SK-N-SH treated with all-trans-retinoic acid at 6 μM for 48 hours (cell line): ENCODE data around the gene LHB.
"Not testable (repeated sequence)": the region's sequence is repeated elsewhere in the genome, so short reads cannot be mapped to it uniquely, and the experiment has no call there.

ENCODE experiments used
- RARB ChIP-seq: fragments of 250-450 bp; sonication (Bioruptor Pico); IDR thresholded peaks from 2 replicates; pipeline ENCODE4 v1.8.0; 2021; ENCODE audit warnings: mild to moderate bottlenecking, moderate library complexity
- ZC3H10 ChIP-seq: fragments of 250-450 bp; sonication (Bioruptor Pico); IDR thresholded peaks from 2 replicates; pipeline ENCODE4 v1.5.1; 2021; ENCODE audit warnings: mild to moderate bottlenecking, moderate library complexity
- ZFP30 ChIP-seq: fragments of 450-650 bp; formaldehyde crosslinking; IDR thresholded peaks from 2 replicates; pipeline ENCODE4 v1.5.0; 2022; ENCODE audit warnings: mild to moderate bottlenecking, moderate library complexity
- TF ChIP-seq, protein P1 (sequence below): fragments of 250-450 bp; sonication (Bioruptor Pico); IDR thresholded peaks from 2 replicates; pipeline ENCODE4 v1.8.0; 2020; ENCODE audit warnings: mild to moderate bottlenecking, moderate library complexity, borderline replicate concordance
- TF ChIP-seq, protein P2 (sequence below): fragments of 250-450 bp; sonication (Bioruptor Pico); IDR thresholded peaks from 2 replicates; pipeline ENCODE4 v1.5.0; 2020; ENCODE audit warnings: mild to moderate bottlenecking, moderate library complexity
- TF ChIP-seq, protein P3 (sequence below): fragments of 250-450 bp; sonication (Bioruptor Pico); IDR thresholded peaks from 2 replicates; pipeline ENCODE4 v1.5.1; 2021; ENCODE audit warnings: mild to moderate bottlenecking, moderate library complexity

DNA sequence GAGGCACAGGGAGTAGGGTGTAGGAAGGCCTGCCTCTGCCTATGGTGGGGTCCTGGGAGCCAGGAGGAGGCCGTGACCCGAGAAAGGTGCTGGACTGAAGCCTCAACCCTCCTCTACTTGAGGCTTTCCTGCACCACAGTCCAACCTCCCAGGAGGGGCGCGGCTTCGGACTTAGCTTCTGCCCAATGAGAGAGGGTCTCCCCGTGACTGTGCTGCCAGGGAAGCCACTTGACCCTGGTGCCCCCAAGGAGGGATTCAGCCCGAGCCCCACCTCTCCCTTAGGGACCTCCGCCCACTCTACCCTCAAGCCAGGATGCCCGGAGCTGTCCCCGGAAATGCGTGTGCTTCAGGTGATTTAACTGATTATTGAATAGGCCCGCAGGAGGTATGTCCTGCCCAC, 32.1 kb upstream of the LHB start, which contains the start of gene CGB8:
- not testable (repeated sequence) for TF ChIP-seq ZC3H10, RARB, ZFP30 (CRISPR knock-in tag)
- TF ChIP-seq, protein P1, sequence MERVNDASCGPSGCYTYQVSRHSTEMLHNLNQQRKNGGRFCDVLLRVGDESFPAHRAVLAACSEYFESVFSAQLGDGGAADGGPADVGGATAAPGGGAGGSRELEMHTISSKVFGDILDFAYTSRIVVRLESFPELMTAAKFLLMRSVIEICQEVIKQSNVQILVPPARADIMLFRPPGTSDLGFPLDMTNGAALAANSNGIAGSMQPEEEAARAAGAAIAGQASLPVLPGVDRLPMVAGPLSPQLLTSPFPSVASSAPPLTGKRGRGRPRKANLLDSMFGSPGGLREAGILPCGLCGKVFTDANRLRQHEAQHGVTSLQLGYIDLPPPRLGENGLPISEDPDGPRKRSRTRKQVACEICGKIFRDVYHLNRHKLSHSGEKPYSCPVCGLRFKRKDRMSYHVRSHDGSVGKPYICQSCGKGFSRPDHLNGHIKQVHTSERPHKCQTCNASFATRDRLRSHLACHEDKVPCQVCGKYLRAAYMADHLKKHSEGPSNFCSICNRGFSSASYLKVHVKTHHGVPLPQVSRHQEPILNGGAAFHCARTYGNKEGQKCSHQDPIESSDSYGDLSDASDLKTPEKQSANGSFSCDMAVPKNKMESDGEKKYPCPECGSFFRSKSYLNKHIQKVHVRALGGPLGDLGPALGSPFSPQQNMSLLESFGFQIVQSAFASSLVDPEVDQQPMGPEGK (CRISPR knock-in tag) = not testable (repeated sequence)
- TF ChIP-seq, protein P2, sequence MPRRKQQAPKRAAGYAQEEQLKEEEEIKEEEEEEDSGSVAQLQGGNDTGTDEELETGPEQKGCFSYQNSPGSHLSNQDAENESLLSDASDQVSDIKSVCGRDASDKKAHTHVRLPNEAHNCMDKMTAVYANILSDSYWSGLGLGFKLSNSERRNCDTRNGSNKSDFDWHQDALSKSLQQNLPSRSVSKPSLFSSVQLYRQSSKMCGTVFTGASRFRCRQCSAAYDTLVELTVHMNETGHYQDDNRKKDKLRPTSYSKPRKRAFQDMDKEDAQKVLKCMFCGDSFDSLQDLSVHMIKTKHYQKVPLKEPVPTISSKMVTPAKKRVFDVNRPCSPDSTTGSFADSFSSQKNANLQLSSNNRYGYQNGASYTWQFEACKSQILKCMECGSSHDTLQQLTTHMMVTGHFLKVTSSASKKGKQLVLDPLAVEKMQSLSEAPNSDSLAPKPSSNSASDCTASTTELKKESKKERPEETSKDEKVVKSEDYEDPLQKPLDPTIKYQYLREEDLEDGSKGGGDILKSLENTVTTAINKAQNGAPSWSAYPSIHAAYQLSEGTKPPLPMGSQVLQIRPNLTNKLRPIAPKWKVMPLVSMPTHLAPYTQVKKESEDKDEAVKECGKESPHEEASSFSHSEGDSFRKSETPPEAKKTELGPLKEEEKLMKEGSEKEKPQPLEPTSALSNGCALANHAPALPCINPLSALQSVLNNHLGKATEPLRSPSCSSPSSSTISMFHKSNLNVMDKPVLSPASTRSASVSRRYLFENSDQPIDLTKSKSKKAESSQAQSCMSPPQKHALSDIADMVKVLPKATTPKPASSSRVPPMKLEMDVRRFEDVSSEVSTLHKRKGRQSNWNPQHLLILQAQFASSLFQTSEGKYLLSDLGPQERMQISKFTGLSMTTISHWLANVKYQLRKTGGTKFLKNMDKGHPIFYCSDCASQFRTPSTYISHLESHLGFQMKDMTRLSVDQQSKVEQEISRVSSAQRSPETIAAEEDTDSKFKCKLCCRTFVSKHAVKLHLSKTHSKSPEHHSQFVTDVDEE (CRISPR knock-in tag) = not testable (repeated sequence)
- TF ChIP-seq, protein P3, sequence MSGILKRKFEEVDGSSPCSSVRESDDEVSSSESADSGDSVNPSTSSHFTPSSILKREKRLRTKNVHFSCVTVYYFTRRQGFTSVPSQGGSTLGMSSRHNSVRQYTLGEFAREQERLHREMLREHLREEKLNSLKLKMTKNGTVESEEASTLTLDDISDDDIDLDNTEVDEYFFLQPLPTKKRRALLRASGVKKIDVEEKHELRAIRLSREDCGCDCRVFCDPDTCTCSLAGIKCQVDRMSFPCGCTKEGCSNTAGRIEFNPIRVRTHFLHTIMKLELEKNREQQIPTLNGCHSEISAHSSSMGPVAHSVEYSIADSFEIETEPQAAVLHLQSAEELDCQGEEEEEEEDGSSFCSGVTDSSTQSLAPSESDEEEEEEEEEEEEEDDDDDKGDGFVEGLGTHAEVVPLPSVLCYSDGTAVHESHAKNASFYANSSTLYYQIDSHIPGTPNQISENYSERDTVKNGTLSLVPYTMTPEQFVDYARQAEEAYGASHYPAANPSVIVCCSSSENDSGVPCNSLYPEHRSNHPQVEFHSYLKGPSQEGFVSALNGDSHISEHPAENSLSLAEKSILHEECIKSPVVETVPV (CRISPR knock-in tag) = not testable (repeated sequence)
